Measurements from ENCODE around the gene RAB24.
A peak's percentile ranks its signal among the peaks of the same experiment; 100 is the strongest.
"Not testable (repeated sequence)": the region's sequence is repeated elsewhere in the genome, so short reads cannot be mapped to it uniquely, and the experiment has no call there.

Gene RAB24

DNA sequence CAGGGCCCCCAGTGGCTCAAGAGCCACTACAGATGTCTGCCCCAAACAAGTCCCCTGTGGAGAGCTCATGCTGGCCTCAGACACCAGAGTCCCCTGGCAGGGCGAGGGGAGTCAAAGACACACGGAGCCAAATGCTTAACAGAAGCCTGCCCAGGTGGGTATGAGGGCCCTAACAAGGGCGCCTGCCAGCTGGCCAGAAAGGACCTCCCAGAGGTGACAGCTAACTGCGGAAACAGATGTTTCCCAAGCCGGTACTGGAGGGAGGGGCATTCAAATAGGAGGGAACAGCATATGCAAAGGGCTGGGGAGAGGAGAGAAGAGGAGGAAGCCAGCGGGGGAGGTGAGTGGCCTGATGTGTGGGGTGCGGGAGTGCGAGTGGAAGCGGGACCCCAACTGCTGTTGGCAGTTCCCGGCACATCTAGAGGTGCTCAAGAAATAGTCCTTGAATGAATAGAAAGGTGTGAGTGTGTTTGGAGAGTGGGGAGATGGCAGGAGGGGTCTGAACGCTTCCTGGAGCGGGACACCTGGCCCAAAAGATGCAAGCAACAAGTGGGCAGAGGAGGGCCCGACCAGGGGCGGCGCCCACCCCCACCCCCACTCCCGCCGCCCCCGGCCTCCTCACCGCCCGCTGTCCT is 7.4 kb upstream of the RAB24 start:
- Mint-ChIP-seq H3K9me3 (no peaks in the 10 kb centered on the region), H3K36me3 (ENCODE audit: low read depth) (peaks cover 31% of the 10 kb centered on the region), H3K4me3 (peak overlapping the region; percentile 93), H3K4me1 (ENCODE audit: low read depth) (peaks cover 42% of the 10 kb centered on the region), H3K27me3 (ENCODE audit: low read depth) (no peaks in the 10 kb centered on the region), H3K27ac (peak overlapping the region; percentile 91)
- DNase-seq (ENCODE audit: low spot score) = no peak

GRCh38 chr5:177310332-177310731 is 6.8 kb upstream of the RAB24 start:
- Mint-ChIP-seq H3K36me3 (ENCODE audit: low read depth) (peaks cover 36% of the 10 kb centered on the region), H3K4me1 (ENCODE audit: low read depth) (peaks cover 45% of the 10 kb centered on the region), H3K27me3 (ENCODE audit: low read depth) (no peaks in the 10 kb centered on the region), H3K4me3 (peak overlapping the region; percentile 93), H3K9me3 (no peaks in the 10 kb centered on the region), H3K27ac (no peak overlapping the region)
- no peak for DNase-seq (ENCODE audit: low spot score)

DNA sequence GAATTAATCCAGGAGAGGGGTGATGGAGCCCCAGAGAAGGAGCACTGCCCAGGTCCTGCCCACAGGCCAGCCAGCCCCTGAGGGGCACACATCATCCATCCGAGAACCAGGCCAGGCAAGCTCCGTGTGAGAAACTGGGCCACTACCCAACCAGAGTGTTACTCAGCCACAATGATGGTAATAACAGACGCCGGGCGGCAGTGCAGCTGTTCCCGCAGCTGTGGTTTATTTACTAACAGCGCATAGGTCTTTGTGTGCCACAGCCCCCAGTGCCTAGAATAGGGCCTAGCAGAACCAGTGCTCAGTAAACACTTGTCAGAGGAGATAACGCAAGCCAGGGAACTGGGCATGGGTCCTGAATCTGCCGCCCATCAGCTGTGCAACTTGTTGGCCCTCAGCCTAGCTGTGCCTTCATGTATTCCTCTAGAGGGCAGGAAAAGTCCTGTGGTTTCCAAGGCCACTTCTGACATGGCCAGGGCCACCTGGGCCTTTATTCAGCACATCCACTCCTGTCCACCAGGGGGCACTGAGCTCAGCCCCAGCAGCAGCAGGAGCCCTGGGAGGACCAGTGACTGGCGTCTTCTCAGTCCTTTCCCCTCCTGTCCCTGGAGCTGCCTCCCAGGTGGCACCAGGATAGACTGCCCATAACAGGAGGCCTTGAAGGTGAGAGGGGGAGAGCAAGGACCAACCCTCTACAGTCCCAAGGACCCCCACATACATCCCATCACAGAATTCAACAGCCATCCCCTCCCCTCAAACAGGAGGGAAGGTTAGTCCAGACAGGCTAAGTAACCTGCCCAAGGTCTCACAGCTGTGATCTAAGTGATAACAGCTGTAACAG is 6.1 kb upstream of the RAB24 start:
- Mint-ChIP-seq H3K4me1 (ENCODE audit: low read depth) (peaks cover 49% of the 10 kb centered on the region), H3K4me3 (peak overlapping the region; percentile 93), H3K27ac (peak overlapping the region; percentile 63), H3K9me3 (no peaks in the 10 kb centered on the region), H3K27me3 (ENCODE audit: low read depth) (no peaks in the 10 kb centered on the region), H3K36me3 (ENCODE audit: low read depth) (peaks cover 44% of the 10 kb centered on the region)
- DNase-seq (ENCODE audit: low spot score) = peak; percentile 77

DNA sequence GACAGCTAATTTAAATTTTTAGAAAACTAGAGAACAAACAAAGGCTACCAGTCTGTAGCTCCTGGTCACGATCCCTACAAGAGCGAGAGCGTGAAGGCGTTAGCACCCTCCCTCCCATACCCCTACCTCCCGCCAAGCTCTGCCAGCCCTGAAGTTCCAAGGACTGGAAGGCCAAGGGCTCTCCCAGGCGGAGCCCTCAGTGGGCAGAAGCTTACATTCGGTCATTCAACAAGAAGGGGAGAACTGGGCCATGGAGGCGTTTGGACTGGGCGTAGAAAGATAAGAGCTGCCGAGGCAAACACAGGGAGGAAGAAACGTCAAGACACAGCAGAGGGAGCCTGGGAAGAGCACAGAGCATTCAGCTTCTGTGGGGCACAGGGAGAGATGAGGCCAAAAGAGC is 5.2 kb upstream of the RAB24 start:
- no peak for DNase-seq (ENCODE audit: low spot score)
- Mint-ChIP-seq H3K27me3 (ENCODE audit: low read depth) (no peaks in the 10 kb centered on the region), H3K36me3 (ENCODE audit: low read depth) (peaks cover 51% of the 10 kb centered on the region), H3K9me3 (no peaks in the 10 kb centered on the region), H3K4me3 (peak overlapping the region; percentile 2), H3K4me1 (ENCODE audit: low read depth) (peaks cover 49% of the 10 kb centered on the region), H3K27ac (peak overlapping the region; percentile 54)

- H3K4me1 Mint-ChIP-seq (ENCODE audit: low read depth) = peaks cover 41% of the 10 kb centered on the region
- H3K27me3 Mint-ChIP-seq (ENCODE audit: low read depth) = no peaks in the 10 kb centered on the region
These were observed 4.2 kb upstream of the RAB24 start for GRCh38 chr5:177307544-177308363.

DNA sequence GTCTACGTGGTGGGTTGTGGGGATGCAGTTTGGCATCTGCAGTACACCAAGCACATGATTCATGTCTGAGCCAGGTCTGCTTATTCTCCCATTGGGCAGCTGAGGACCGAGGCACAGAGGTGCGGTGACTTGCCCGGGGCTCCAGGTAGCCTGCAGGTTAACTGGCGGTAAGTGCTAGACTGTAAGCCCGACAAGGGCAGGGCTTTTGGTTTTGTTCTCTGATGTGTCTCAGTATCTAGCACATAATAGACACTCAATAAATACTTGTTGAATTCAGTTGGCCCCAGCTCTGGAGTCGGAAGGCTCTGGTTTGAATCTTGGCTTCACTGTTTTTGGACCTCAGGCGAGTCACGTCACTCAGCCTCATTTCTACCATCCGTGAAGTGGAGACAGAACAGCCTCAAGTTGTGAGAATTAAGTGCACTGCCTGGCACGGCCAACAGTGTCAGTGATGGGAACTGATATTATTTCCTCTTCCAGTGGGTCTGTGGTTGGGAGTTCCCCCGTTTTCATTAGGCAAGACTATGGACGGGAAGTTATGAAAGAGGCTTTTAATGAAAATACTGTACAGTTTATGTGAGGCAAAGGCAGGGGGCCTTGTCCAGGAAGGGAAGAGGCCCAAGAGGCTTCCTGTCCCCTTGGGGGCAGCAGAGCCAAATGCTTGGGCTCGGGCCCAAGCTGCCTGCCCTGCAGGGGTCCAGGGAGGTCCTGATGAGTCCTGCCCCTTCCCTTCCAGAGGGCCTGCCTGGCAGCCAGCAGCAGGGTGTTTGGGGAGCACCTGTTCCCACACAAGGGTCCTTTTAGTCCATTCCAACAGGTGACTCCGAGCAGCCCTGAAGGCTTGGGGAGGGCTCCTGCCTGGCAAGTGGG is 3.4 kb upstream of the RAB24 start:
- no peak for DNase-seq (ENCODE audit: low spot score)
- Mint-ChIP-seq H3K36me3 (ENCODE audit: low read depth) (peaks cover 60% of the 10 kb centered on the region), H3K9me3 (no peaks in the 10 kb centered on the region), H3K4me3 (peak overlapping the region; percentile 32), H3K27me3 (ENCODE audit: low read depth) (no peaks in the 10 kb centered on the region), H3K27ac (peak overlapping the region; percentile 49), H3K4me1 (ENCODE audit: low read depth) (peaks cover 44% of the 10 kb centered on the region)

More at GRCh38 chr5:177307544-177308363, 4.2 kb upstream of the RAB24 start:
- Mint-ChIP-seq H3K27ac (no peak overlapping the region), H3K4me3 (no peak overlapping the region), H3K9me3 (no peaks in the 10 kb centered on the region), H3K36me3 (ENCODE audit: low read depth) (peaks cover 53% of the 10 kb centered on the region)
- DNase-seq (ENCODE audit: low spot score) = no peak

GRCh38 chr5:177306103-177306640 is 2.7 kb upstream of the RAB24 start:
- Mint-ChIP-seq H3K27ac (peak overlapping the region; percentile 7), H3K4me3 (peak overlapping the region; percentile 27), H3K4me1 (ENCODE audit: low read depth) (peaks cover 51% of the 10 kb centered on the region), H3K36me3 (ENCODE audit: low read depth) (peaks cover 63% of the 10 kb centered on the region)
- not testable (repeated sequence) for DNase-seq (ENCODE audit: low spot score); H3K27me3 Mint-ChIP-seq (ENCODE audit: low read depth); H3K9me3 Mint-ChIP-seq

GRCh38 chr5:177304392-177305119 is 1.0 kb upstream of the RAB24 start:
- peaks cover 56% of the 10 kb centered on the region for H3K4me1 Mint-ChIP-seq (ENCODE audit: low read depth)
- H3K27ac Mint-ChIP-seq = peak overlapping the region; percentile 76
- H3K4me3 Mint-ChIP-seq = peak overlapping the region; percentile 95
- H3K36me3 Mint-ChIP-seq (ENCODE audit: low read depth) = peaks cover 62% of the 10 kb centered on the region
- H3K27me3 Mint-ChIP-seq (ENCODE audit: low read depth) = no peaks in the 10 kb centered on the region
- DNase-seq (ENCODE audit: low spot score) = no peak
- H3K9me3 Mint-ChIP-seq = no peaks in the 10 kb centered on the region

- Mint-ChIP-seq H3K27ac (peak overlapping the region; percentile 76), H3K27me3 (ENCODE audit: low read depth) (no peaks in the 10 kb centered on the region), H3K4me1 (ENCODE audit: low read depth) (peaks cover 58% of the 10 kb centered on the region), H3K4me3 (peak overlapping the region; percentile 95), H3K9me3 (no peaks in the 10 kb centered on the region), H3K36me3 (ENCODE audit: low read depth) (peaks cover 63% of the 10 kb centered on the region)
- no peak for DNase-seq (ENCODE audit: low spot score)
These were observed 439 bp upstream of the RAB24 start for GRCh38 chr5:177303925-177304391.

GRCh38 chr5:177302354-177303110 is 987 bp downstream of the RAB24 start:
- Mint-ChIP-seq H3K27ac (peak overlapping the region; percentile 88), H3K9me3 (no peaks in the 10 kb centered on the region), H3K27me3 (ENCODE audit: low read depth) (no peaks in the 10 kb centered on the region), H3K4me3 (peak overlapping the region; percentile 95), H3K4me1 (ENCODE audit: low read depth) (peaks cover 61% of the 10 kb centered on the region), H3K36me3 (ENCODE audit: low read depth) (peaks cover 60% of the 10 kb centered on the region)
- DNase-seq (ENCODE audit: low spot score) = no peak

- H3K27me3 Mint-ChIP-seq (ENCODE audit: low read depth) = no peaks in the 10 kb centered on the region
- H3K36me3 Mint-ChIP-seq (ENCODE audit: low read depth) = peaks cover 60% of the 10 kb centered on the region
- H3K9me3 Mint-ChIP-seq = no peaks in the 10 kb centered on the region
- H3K27ac Mint-ChIP-seq = peak overlapping the region; percentile 88
- H3K4me3 Mint-ChIP-seq = peak overlapping the region; percentile 95
- peaks cover 63% of the 10 kb centered on the region for H3K4me1 Mint-ChIP-seq (ENCODE audit: low read depth)
- DNase-seq (ENCODE audit: low spot score) = no peak
These were observed 1.9 kb downstream of the RAB24 start for GRCh38 chr5:177301503-177302165.

All from T-helper 2 cell treated with Interferon-gamma antibody and Interleukin-4, amounts not matched to agents 5 μg/mL and 100 μg/mL, for 36 hours (primary cell).